Measurements from ENCODE around the gene CD82. TPM values are rescaled to one million over a fixed set of nuclear protein-coding genes. Genes with fewer than 3 reads are reported as not detected.

The CD82 gene
- total RNA-seq, 1 donor = 23.2 TPM

GRCh38 chr11:44522294-44522693 is 43.2 kb upstream of the CD82 start:
- Histone ChIP-seq H3K9me3 (ENCODE audit: low read depth, low read length) (no peaks in the 10 kb centered on the region), H3K79me2 (ENCODE audit: insufficient read depth, low read length) (no peaks in the 10 kb centered on the region)
- no peak for DNase-seq (ENCODE audit: insufficient read length, low spot score, missing footprints)

GRCh38 chr11:44524346-44524745 is 41.1 kb upstream of the CD82 start:
- H3K9me3 ChIP-seq (ENCODE audit: low read depth, low read length) = no peaks in the 10 kb centered on the region
- H3K36me3 ChIP-seq (ENCODE audit: insufficient read depth, low read length) = no peaks in the 10 kb centered on the region
- TF ChIP-seq CTCF (IDR thresholded peaks at IDR 0.05; ENCODE audit: extremely low read depth, low read depth, low read length) = no peak
- no peaks in the 10 kb centered on the region for H4K20me1 ChIP-seq (ENCODE audit: insufficient read depth, low read length)
- H3K79me2 ChIP-seq (ENCODE audit: insufficient read depth, low read length) = no peaks in the 10 kb centered on the region
- no peak for DNase-seq (ENCODE audit: insufficient read length, low spot score, missing footprints)
- no peak overlapping the region for H3K4me2 ChIP-seq (ENCODE audit: insufficient read depth, low read length)
- H3K4me3 ChIP-seq (ENCODE audit: insufficient read depth, low read length) = no peak overlapping the region
- no peak overlapping the region for H3K27ac ChIP-seq (ENCODE audit: low read depth, low read length)
- peaks cover 34% of the 10 kb centered on the region for H3K27me3 ChIP-seq (ENCODE audit: insufficient read depth, low read length)
- H3K4me1 ChIP-seq (ENCODE audit: insufficient read depth, low read length) = peaks cover 4% of the 10 kb centered on the region
- H2AFZ ChIP-seq (ENCODE audit: low read length) = no peak overlapping the region

More at GRCh38 chr11:44522294-44522693, 43.2 kb upstream of the CD82 start:
- H2AFZ ChIP-seq (ENCODE audit: low read length) = no peak overlapping the region
- no peaks in the 10 kb centered on the region for H3K36me3 ChIP-seq (ENCODE audit: insufficient read depth, low read length)
- no peak overlapping the region for H3K4me2 ChIP-seq (ENCODE audit: insufficient read depth, low read length)
- no peaks in the 10 kb centered on the region for H3K4me1 ChIP-seq (ENCODE audit: insufficient read depth, low read length)
- peaks cover 53% of the 10 kb centered on the region for H3K27me3 ChIP-seq (ENCODE audit: insufficient read depth, low read length)
- TF ChIP-seq CTCF (IDR thresholded peaks at IDR 0.05; ENCODE audit: extremely low read depth, low read depth, low read length) = no peak
- H4K20me1 ChIP-seq (ENCODE audit: insufficient read depth, low read length) = no peaks in the 10 kb centered on the region
- no peak overlapping the region for H3K4me3 ChIP-seq (ENCODE audit: insufficient read depth, low read length)
- no peak overlapping the region for H3K27ac ChIP-seq (ENCODE audit: low read depth, low read length)

- Histone ChIP-seq H3K27me3 (ENCODE audit: insufficient read depth, low read length) (peaks cover 30% of the 10 kb centered on the region), H3K79me2 (ENCODE audit: insufficient read depth, low read length) (no peaks in the 10 kb centered on the region), H3K4me3 (ENCODE audit: insufficient read depth, low read length) (no peak overlapping the region), H3K27ac (ENCODE audit: low read depth, low read length) (no peak overlapping the region), H3K36me3 (ENCODE audit: insufficient read depth, low read length) (no peaks in the 10 kb centered on the region), H3K4me2 (ENCODE audit: insufficient read depth, low read length) (no peak overlapping the region), H4K20me1 (ENCODE audit: insufficient read depth, low read length) (no peaks in the 10 kb centered on the region), H2AFZ (ENCODE audit: low read length) (no peak overlapping the region), H3K9me3 (ENCODE audit: low read depth, low read length) (no peaks in the 10 kb centered on the region), H3K4me1 (ENCODE audit: insufficient read depth, low read length) (peaks cover 4% of the 10 kb centered on the region)
- no peak for DNase-seq (ENCODE audit: insufficient read length, low spot score, missing footprints)
- no peak for TF ChIP-seq CTCF (IDR thresholded peaks at IDR 0.05; ENCODE audit: extremely low read depth, low read depth, low read length)
Observed at GRCh38 chr11:44524751-44525201, 40.7 kb upstream of the CD82 start.

GRCh38 chr11:44525473-44526252 is 39.8 kb upstream of the CD82 start:
- H3K4me1 ChIP-seq (ENCODE audit: insufficient read depth, low read length) = peaks cover 11% of the 10 kb centered on the region
- no peaks in the 10 kb centered on the region for H3K9me3 ChIP-seq (ENCODE audit: low read depth, low read length)
- no peak for TF ChIP-seq CTCF (IDR thresholded peaks at IDR 0.05; ENCODE audit: extremely low read depth, low read depth, low read length)
- H3K27ac ChIP-seq (ENCODE audit: low read depth, low read length) = no peak overlapping the region
- H2AFZ ChIP-seq (ENCODE audit: low read length) = peak overlapping the region; percentile 79
- H3K4me3 ChIP-seq (ENCODE audit: insufficient read depth, low read length) = no peak overlapping the region
- no peak overlapping the region for H3K4me2 ChIP-seq (ENCODE audit: insufficient read depth, low read length)
- no peaks in the 10 kb centered on the region for H4K20me1 ChIP-seq (ENCODE audit: insufficient read depth, low read length)
- H3K36me3 ChIP-seq (ENCODE audit: insufficient read depth, low read length) = no peaks in the 10 kb centered on the region
- peaks cover 21% of the 10 kb centered on the region for H3K27me3 ChIP-seq (ENCODE audit: insufficient read depth, low read length)
- no peaks in the 10 kb centered on the region for H3K79me2 ChIP-seq (ENCODE audit: insufficient read depth, low read length)
- peak; percentile 89 for DNase-seq (ENCODE audit: insufficient read length, low spot score, missing footprints)
